ENCODE measurements around the gene TNF. TPM values are rescaled to one million over a fixed set of nuclear protein-coding genes. Genes with fewer than 3 reads are reported as not detected.

TNF gene
- total RNA-seq, 1 experiment from 2014 or later: 0.64 TPM

DNA sequence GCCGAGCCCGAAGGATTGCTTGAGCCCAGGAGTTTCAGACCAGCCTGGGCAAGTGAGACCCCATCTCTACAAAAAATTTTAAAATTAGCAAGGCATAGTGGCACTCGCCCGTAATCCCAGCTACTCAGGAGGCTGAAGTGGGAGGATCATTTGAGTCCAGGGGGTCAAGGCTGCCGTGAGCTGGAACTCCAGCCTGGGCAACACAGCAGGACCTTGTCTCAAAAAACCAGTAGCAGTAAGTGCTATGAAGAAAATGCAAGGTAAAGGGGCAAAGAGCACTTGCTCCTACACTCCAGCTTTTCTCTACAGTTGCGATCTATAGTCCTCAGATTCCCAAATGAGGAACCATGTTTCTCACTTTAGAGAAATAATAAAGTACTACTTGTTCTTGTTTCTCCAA lies 31.7 kb upstream of the TNF start:
- Histone ChIP-seq H3K9me3 (ENCODE audit: control insufficient read depth, insufficient read depth, low read depth, low read length) (no peaks in the 10 kb centered on the region), H3K27me3 (ENCODE audit: control insufficient read depth, insufficient read depth, low read length) (no peaks in the 10 kb centered on the region), H3K4me3 (ENCODE audit: low read depth in 2 of 2, low read length in 2 of 2) (no peak overlapping the region), H3K4me1 (ENCODE audit: control insufficient read depth, insufficient read depth, low read length) (peaks cover 23% of the 10 kb centered on the region), H3K27ac (ENCODE audit: low read length) (no peak overlapping the region; the same call in 1 of the 2 replicates), H3K36me3 (ENCODE audit: control insufficient read depth, insufficient read depth, low read length) (peaks cover 11% of the 10 kb centered on the region)
- in situ Hi-C loops (cut with HindIII; ENCODE audit: low pct_unique_long_range_greater_than_20kb, low sequenced_read_pairs): no loop called here
- ATAC-seq (no peak), DNase-seq (ENCODE audit: low read depth, low spot score) (no peak)
- intact Hi-C loops (cut with micrococcal nuclease; ENCODE audit: unreplicated experiment): no loop called here
- CTCF ChIA-PET: no interaction called here
- BruUV-seq (replicated peaks): no TSS peak
- POLR2A ChIA-PET: interaction anchor here (1.0 kb wide), 1 partner anchor 49 kb away, joined by 3 read pairs; no protein-coding TSS in a partner anchor
- no peak for TF ChIP-seq POLR2AphosphoS5 (IDR thresholded peaks at IDR 0.05; ENCODE audit: low read depth, low read length)
- TF ChIP-seq, protein P1, sequence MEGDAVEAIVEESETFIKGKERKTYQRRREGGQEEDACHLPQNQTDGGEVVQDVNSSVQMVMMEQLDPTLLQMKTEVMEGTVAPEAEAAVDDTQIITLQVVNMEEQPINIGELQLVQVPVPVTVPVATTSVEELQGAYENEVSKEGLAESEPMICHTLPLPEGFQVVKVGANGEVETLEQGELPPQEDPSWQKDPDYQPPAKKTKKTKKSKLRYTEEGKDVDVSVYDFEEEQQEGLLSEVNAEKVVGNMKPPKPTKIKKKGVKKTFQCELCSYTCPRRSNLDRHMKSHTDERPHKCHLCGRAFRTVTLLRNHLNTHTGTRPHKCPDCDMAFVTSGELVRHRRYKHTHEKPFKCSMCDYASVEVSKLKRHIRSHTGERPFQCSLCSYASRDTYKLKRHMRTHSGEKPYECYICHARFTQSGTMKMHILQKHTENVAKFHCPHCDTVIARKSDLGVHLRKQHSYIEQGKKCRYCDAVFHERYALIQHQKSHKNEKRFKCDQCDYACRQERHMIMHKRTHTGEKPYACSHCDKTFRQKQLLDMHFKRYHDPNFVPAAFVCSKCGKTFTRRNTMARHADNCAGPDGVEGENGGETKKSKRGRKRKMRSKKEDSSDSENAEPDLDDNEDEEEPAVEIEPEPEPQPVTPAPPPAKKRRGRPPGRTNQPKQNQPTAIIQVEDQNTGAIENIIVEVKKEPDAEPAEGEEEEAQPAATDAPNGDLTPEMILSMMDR (IDR thresholded peaks at IDR 0.05): no peak
- TF ChIP-seq SIN3A (IDR thresholded peaks at IDR 0.05; ENCODE audit: borderline replicate concordance, insufficient read depth, low read depth, low read length): no peak
- no peak for TF ChIP-seq TCF7L2 (IDR thresholded peaks at IDR 0.05; ENCODE audit: low read depth, low read length)
- TF ChIP-seq, protein P2, sequence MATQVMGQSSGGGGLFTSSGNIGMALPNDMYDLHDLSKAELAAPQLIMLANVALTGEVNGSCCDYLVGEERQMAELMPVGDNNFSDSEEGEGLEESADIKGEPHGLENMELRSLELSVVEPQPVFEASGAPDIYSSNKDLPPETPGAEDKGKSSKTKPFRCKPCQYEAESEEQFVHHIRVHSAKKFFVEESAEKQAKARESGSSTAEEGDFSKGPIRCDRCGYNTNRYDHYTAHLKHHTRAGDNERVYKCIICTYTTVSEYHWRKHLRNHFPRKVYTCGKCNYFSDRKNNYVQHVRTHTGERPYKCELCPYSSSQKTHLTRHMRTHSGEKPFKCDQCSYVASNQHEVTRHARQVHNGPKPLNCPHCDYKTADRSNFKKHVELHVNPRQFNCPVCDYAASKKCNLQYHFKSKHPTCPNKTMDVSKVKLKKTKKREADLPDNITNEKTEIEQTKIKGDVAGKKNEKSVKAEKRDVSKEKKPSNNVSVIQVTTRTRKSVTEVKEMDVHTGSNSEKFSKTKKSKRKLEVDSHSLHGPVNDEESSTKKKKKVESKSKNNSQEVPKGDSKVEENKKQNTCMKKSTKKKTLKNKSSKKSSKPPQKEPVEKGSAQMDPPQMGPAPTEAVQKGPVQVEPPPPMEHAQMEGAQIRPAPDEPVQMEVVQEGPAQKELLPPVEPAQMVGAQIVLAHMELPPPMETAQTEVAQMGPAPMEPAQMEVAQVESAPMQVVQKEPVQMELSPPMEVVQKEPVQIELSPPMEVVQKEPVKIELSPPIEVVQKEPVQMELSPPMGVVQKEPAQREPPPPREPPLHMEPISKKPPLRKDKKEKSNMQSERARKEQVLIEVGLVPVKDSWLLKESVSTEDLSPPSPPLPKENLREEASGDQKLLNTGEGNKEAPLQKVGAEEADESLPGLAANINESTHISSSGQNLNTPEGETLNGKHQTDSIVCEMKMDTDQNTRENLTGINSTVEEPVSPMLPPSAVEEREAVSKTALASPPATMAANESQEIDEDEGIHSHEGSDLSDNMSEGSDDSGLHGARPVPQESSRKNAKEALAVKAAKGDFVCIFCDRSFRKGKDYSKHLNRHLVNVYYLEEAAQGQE (IDR thresholded peaks at IDR 0.05; ENCODE audit: insufficient read depth in 1 of 2, low read depth in 2 of 2, low read length in 1 of 2): no peak

DNA sequence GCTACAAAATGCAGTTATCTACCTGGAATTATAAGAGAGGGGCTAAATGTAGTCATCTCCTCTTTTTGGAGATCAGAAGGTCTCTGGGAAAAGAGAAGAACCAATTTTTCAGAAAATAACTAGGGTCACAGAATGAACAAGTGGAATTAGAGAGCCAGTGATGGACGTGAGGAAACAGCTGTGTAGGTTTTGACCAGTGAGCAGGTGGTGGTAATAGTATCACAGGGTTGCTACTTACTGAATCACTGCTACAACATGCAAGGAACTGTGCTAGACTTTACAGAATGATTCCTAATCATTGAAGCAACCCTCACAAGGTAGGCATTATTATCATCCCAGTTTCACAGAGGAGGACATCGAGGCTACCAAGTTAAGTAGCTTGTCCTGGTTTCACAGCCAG lies 30.7 kb upstream of the TNF start:
- ATAC-seq (no peak), DNase-seq (ENCODE audit: low read depth, low spot score) (no peak)
- Histone ChIP-seq H3K27ac (ENCODE audit: low read length) (no peak overlapping the region), H3K9me3 (ENCODE audit: control insufficient read depth, insufficient read depth, low read depth, low read length) (no peaks in the 10 kb centered on the region), H3K4me3 (ENCODE audit: low read depth in 2 of 2, low read length in 2 of 2) (no peak overlapping the region), H3K4me1 (ENCODE audit: control insufficient read depth, insufficient read depth, low read length) (peaks cover 14% of the 10 kb centered on the region), H3K27me3 (ENCODE audit: control insufficient read depth, insufficient read depth, low read length) (no peaks in the 10 kb centered on the region), H3K36me3 (ENCODE audit: control insufficient read depth, insufficient read depth, low read length) (peaks cover 6% of the 10 kb centered on the region)
- CTCF ChIA-PET: interaction anchor here (0.6 to 4.2 kb wide), 2 partner anchors 53 to 54 kb away, joined by 4 to 37 read pairs; no protein-coding TSS in a partner anchor
- TF ChIP-seq, protein P1 (IDR thresholded peaks at IDR 0.05): no peak
- TF ChIP-seq, protein P2 (IDR thresholded peaks at IDR 0.05; ENCODE audit: insufficient read depth in 1 of 2, low read depth in 2 of 2, low read length in 1 of 2): no peak
- no peak for TF ChIP-seq TCF7L2 (IDR thresholded peaks at IDR 0.05; ENCODE audit: low read depth, low read length)
- TF ChIP-seq POLR2AphosphoS5 (IDR thresholded peaks at IDR 0.05; ENCODE audit: low read depth, low read length): no peak
- no peak for TF ChIP-seq SIN3A (IDR thresholded peaks at IDR 0.05; ENCODE audit: borderline replicate concordance, insufficient read depth, low read depth, low read length)
- in situ Hi-C loops (cut with HindIII; ENCODE audit: low pct_unique_long_range_greater_than_20kb, low sequenced_read_pairs): no loop called here
- POLR2A ChIA-PET: interaction anchor here (1.0 kb wide), 1 partner anchor 50 kb away, joined by 3 read pairs; no protein-coding TSS in a partner anchor
- BruUV-seq (replicated peaks): no TSS peak
- intact Hi-C loops (cut with micrococcal nuclease; ENCODE audit: unreplicated experiment): no loop called here

All from Panc1 (cell line).